Stomach (tissue), 4 donors: ENCODE data around the gene POLR3E.

Experiments
- POLR2A ChIP-seq, 4 donors: fragments of 450-650 bp; IDR thresholded peaks; one replicate each; pipeline ENCODE4 v1.6.1; 2016; ENCODE audit warnings: antibody characterized with exemption in 4 of 4, control low read depth in 2 of 4, mild to moderate bottlenecking in 1 of 4, moderate library complexity in 1 of 4
- TF ChIP-seq, protein P1 (sequence below), 7 experiments: fragments of 450-650 bp in 4 of 7; fragments of 200-600 bp in 3 of 7; sonication (generic) in 3 of 7; IDR thresholded peaks; one replicate each; pipeline ENCODE4 v1.5.1; 2016 to 2019; ENCODE audit warnings: antibody characterized with exemption in 7 of 7, control low read depth in 2 of 7, mild to moderate bottlenecking in 1 of 7

DNA sequence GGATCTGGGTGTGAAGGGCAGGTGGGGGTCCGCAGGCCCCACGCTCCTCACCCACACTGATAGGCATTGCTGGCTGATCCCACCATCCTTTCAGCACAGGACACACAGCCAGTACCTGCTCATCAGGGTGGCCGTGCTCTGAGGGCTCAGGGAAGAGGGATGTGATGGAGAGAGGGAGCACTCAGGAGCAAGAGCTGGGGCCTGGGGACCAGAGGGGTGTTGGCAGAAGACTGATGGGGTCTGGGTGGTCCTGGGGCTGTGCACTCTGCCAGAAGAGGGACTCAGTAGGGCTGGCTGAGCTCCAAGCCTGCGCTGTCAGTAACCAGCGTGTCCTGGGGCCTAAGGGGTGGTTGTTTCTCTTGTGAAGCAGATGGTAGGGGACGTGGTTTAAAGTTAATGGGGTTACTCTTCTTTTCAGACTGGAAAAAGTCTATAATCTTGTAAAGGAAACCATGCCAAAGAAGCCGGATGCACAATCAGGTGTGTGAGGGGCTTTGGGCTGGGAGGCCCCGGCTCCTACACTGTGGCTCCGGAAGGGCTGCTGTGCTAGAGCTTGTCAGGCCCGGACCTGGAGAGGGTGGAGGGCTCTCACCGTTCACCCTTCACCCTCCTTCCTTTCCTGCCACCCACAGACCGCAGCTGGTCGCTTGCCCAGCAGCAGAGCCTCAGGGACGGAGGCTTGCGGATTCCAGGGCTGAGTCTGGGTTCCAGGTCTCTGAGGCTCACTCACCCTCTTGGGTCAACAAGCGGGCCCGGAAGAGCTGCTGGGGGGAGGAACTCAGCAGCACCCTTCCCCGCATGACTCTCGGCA lies 27.8 kb downstream of the POLR3E start:
- TF ChIP-seq, protein P1, sequence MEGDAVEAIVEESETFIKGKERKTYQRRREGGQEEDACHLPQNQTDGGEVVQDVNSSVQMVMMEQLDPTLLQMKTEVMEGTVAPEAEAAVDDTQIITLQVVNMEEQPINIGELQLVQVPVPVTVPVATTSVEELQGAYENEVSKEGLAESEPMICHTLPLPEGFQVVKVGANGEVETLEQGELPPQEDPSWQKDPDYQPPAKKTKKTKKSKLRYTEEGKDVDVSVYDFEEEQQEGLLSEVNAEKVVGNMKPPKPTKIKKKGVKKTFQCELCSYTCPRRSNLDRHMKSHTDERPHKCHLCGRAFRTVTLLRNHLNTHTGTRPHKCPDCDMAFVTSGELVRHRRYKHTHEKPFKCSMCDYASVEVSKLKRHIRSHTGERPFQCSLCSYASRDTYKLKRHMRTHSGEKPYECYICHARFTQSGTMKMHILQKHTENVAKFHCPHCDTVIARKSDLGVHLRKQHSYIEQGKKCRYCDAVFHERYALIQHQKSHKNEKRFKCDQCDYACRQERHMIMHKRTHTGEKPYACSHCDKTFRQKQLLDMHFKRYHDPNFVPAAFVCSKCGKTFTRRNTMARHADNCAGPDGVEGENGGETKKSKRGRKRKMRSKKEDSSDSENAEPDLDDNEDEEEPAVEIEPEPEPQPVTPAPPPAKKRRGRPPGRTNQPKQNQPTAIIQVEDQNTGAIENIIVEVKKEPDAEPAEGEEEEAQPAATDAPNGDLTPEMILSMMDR (IDR thresholded peaks at IDR 0.05) = no peak
- TF ChIP-seq POLR2A (IDR thresholded peaks at IDR 0.05) = no peak
